Mucosa of descending colon (tissue), 3 donors: ENCODE data around the gene SPTBN5. TPM values are rescaled to one million over a fixed set of nuclear protein-coding genes. Genes with fewer than 3 reads are reported as not detected.

Source experiments
- ATAC-seq: fragments of 200-7000 bp; cut with Tn5 transposase; one replicate; pipeline ENCODE4 v1.9.1; 2020; ENCODE audit warnings: mild to moderate bottlenecking, moderate library complexity
- DNase-seq, 3 donors: peaks; one replicate each; pipeline ENCODE4 v3.0.0-alpha.2; 2020
- H3K36me3 ChIP-seq: fragments of 200-600 bp; one replicate; pipeline ENCODE4 v1.8.0; 2021; ENCODE audit warnings: low read depth, mild to moderate bottlenecking
- H3K4me1 ChIP-seq: fragments of 200-600 bp; one replicate; pipeline ENCODE4 v1.8.0; 2021; ENCODE audit warnings: low read depth, mild to moderate bottlenecking
- H3K4me3 ChIP-seq: fragments of 200-600 bp; one replicate; pipeline ENCODE4 v1.8.0; 2021; ENCODE audit warnings: mild to moderate bottlenecking
- H3K9me3 ChIP-seq: fragments of 200-600 bp; one replicate; pipeline ENCODE4 v1.8.0; 2021; ENCODE audit warnings: mild to moderate bottlenecking
- CTCF ChIP-seq: fragments of 200-600 bp; IDR thresholded peaks from one replicate; pipeline ENCODE4 v1.8.0; 2022; ENCODE audit warnings: antibody characterized with exemption, mild to moderate bottlenecking
- intact Hi-C, 2 donors: fragments of 100-400 bp; cut with DNase I in 1 of 2; cut with micrococcal nuclease in 1 of 2; formaldehyde crosslinking; loops; one replicate each; pipeline versions ENCODE4 v1.11.0 to v1.11.1; 2022; cut with DNase I, micrococcal nuclease
- total RNA-seq, 3 donors: library from RNA; stranded (reverse); fragmentation: NEBNext Ultra II Directional in 2 of 3; extraction: Animal tissue kit (Norgen Biotek cat#: 25700) in 2 of 3; gene quantifications; one replicate each; pipeline versions ENCODE4 v1.2.1 to v1.2.4, GENCODE V29; 2021 to 2023
- donor health status: DM: no; HTN: no; CAD: no; lungs with moderate emphysema.
- donor health status: DM: no; HTN: no; CAD: no.
- donor health status: DM: no; HTN: yes; CAD: no.

SPTBN5 gene
- total RNA-seq, 3 donors from 2014 or later, result 0.36 to 2.2 (median 0.87) TPM

- ATAC-seq, result peak; percentile 78
- no peak overlapping the region for H3K4me3 ChIP-seq
- TF ChIP-seq CTCF, result no peak
- H3K4me1 ChIP-seq, result peaks cover 52% of the 10 kb centered on the region
- intact Hi-C loops, result no loop called here
- no peaks in the 10 kb centered on the region for H3K9me3 ChIP-seq
- no peaks in the 10 kb centered on the region for H3K36me3 ChIP-seq
- peak; percentile 34 to 64 (median 56) for DNase-seq
These were observed 39.9 kb upstream of the SPTBN5 start for GRCh38 chr15:41933771-41934170.

GRCh38 chr15:41933326-41933725, 39.5 kb upstream of the SPTBN5 start:
- no peaks in the 10 kb centered on the region for H3K36me3 ChIP-seq
- no peak for DNase-seq
- no peaks in the 10 kb centered on the region for H3K9me3 ChIP-seq
- ATAC-seq, result no peak
- H3K4me3 ChIP-seq, result no peak overlapping the region
- no peak for TF ChIP-seq CTCF
- H3K4me1 ChIP-seq, result peaks cover 56% of the 10 kb centered on the region
- intact Hi-C loops, result no loop called here

DNA sequence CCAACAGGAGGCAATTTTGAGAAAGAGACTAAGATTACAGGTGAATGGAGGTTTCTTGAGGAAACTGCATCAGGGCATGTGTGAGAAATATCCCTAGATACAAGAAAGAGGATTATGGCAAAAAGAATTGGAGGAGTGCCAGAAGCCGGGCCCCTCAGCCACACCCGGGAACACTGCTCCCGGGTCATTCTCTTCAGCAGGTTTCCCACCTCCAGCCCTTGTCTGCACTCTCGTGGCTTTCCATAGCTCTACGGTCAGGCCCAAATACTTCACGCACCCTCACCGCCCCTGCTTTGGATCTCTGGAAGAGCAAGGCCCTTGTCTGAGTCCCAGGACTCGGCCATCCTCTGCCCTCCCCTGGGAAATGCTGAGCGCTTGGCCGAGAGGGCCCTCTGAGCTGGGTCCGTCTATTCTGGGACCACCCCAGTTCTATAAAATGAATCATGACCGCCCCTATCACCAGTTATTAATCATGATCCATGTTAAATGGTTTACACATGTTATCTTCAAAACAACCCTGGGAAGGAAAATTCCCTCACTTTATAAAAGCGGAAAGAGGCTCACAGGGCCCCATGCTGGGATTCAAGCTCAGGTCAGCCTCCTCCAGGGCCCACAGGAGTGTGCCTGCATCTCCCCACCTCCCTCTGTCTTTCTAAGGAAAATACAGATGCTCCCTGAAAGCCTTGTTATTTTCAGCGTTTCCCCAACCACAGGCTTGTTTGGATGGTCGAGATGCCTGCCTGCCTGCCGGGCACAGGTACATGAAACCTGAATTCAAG, 38.8 kb upstream of the SPTBN5 start:
- Histone ChIP-seq H3K36me3 (no peaks in the 10 kb centered on the region), H3K4me1 (peaks cover 62% of the 10 kb centered on the region), H3K4me3 (no peak overlapping the region), H3K9me3 (no peaks in the 10 kb centered on the region)
- intact Hi-C loops, result no loop called here
- TF ChIP-seq CTCF, result no peak
- DNase-seq (no peak), ATAC-seq (no peak)

GRCh38 chr15:41932101-41932500, 38.2 kb upstream of the SPTBN5 start:
- H3K36me3 ChIP-seq, result no peaks in the 10 kb centered on the region
- TF ChIP-seq CTCF, result no peak
- peaks cover 68% of the 10 kb centered on the region for H3K4me1 ChIP-seq
- no peaks in the 10 kb centered on the region for H3K9me3 ChIP-seq
- no peak overlapping the region for H3K4me3 ChIP-seq
- ATAC-seq, result no peak
- DNase-seq, result no peak
- intact Hi-C loops, result no loop called here

- DNase-seq (no peak), ATAC-seq (no peak)
- Histone ChIP-seq H3K4me3 (no peak overlapping the region), H3K9me3 (no peaks in the 10 kb centered on the region), H3K36me3 (no peaks in the 10 kb centered on the region), H3K4me1 (peaks cover 77% of the 10 kb centered on the region)
- intact Hi-C loops, result no loop called here
- TF ChIP-seq CTCF, result no peak
These were observed 37.0 kb upstream of the SPTBN5 start for GRCh38 chr15:41930867-41931222.
